GM12873 (cell line): ENCODE data around the gene CHDH.

Source experiments
- CTCF ChIP-seq: IDR thresholded peaks from 2 replicates; pipeline ENCODE4 v1.5.1; 2012; ENCODE audit warnings: low read depth, mild to moderate bottlenecking, moderate library complexity, low read length, control low read depth; ENCODE audit not compliant: insufficient read depth; ENCODE audit errors: missing control alignments

CHDH gene

GRCh38 chr3:53773021-53773436 is 73.2 kb downstream of the CHDH start:
- no peak for TF ChIP-seq CTCF

GRCh38 chr3:53772562-53772961 is 73.7 kb downstream of the CHDH start:
- TF ChIP-seq CTCF: no peak

GRCh38 chr3:53768478-53769459 is 77.5 kb downstream of the CHDH start:
- no peak for TF ChIP-seq CTCF

GRCh38 chr3:53766706-53767105 is 79.5 kb downstream of the CHDH start:
- TF ChIP-seq CTCF: no peak

GRCh38 chr3:53765753-53766152 is 80.5 kb downstream of the CHDH start:
- no peak for TF ChIP-seq CTCF

GRCh38 chr3:53764026-53764775 is 82.0 kb downstream of the CHDH start:
- TF ChIP-seq CTCF: no peak

- TF ChIP-seq CTCF: no peak
Measured at GRCh38 chr3:53763353-53763752, 82.9 kb downstream of the CHDH start.
